Cardiac muscle cell (in vitro differentiated cells and primary cell): ENCODE results near the gene RPAP3. TPM values are rescaled to one million over a fixed set of nuclear protein-coding genes. Genes with fewer than 3 reads are reported as not detected.
"Not testable (repeated sequence)": the region's sequence is repeated elsewhere in the genome, so short reads cannot be mapped to it uniquely, and the experiment has no call there.

Experiments
- DNase-seq, 2 donors: peaks; one replicate each; pipeline versions ENCODE4 v3.0.0 to v3.0.0-alpha.2; 2010 to 2017; ENCODE audit warnings: low read depth in 1 of 2, low spot score in 1 of 2
- H3K27ac ChIP-seq: fragments of 200-600 bp; sonication (generic); 2 replicates; pipeline ENCODE4 v1.5.1; 2016
- H3K27me3 ChIP-seq: fragments of 200-600 bp; sonication (generic); 2 replicates; pipeline ENCODE4 v1.6.0; 2016; ENCODE audit warnings: control low read depth
- H3K36me3 ChIP-seq: fragments of 200-600 bp; sonication (generic); 2 replicates; pipeline ENCODE4 v1.5.1; 2016; ENCODE audit warnings: control low read depth
- H3K4me1 ChIP-seq: fragments of 200-600 bp; sonication (generic); 2 replicates; pipeline ENCODE4 v1.8.1; 2017; ENCODE audit warnings: low read depth, mild to moderate bottlenecking, mixed run types
- H3K4me3 ChIP-seq: fragments of 200-600 bp; sonication (generic); 2 replicates; pipeline ENCODE4 v1.5.1; 2016; ENCODE audit warnings: mild to moderate bottlenecking
- H3K9me3 ChIP-seq: fragments of 200-600 bp; sonication (generic); 2 replicates; pipeline ENCODE4 v1.5.1; 2017; ENCODE audit warnings: low read depth, mild to moderate bottlenecking, control low read depth
- CTCF ChIP-seq: IDR thresholded peaks from 2 replicates; pipeline ENCODE4 v1.5.1; 2012; ENCODE audit warnings: low read depth, mild to moderate bottlenecking, low read length
- polyA plus RNA-seq: library from polyadenylated mRNA; unstranded; fragments of >200 nt; fragmentation: Nextera tagmentation; extraction: Ambion mirVana; gene quantifications from 2 replicates; pipeline ENCODE4 v1.2.1, GENCODE V29; 2016
- total RNA-seq: library from RNA; depleted of rRNA; stranded (reverse); fragments of >200 nt; gene quantifications from 2 replicates; pipeline ENCODE4 v1.2.3, GENCODE V29; 2016

RPAP3 gene
- total and polyA plus RNA-seq, 2 experiments from 2014 or later: 24.9 to 44.3 TPM

GRCh38 chr12:47679785-47680184, 26.0 kb downstream of the RPAP3 start:
- H3K27me3 ChIP-seq: no peaks in the 10 kb centered on the region
- no peak overlapping the region for H3K27ac ChIP-seq
- H3K4me1 ChIP-seq: no peaks in the 10 kb centered on the region
- no peak for TF ChIP-seq CTCF
- peaks cover 26% of the 10 kb centered on the region for H3K36me3 ChIP-seq
- H3K9me3 ChIP-seq: no peaks in the 10 kb centered on the region
- no peak for DNase-seq
- no peak overlapping the region for H3K4me3 ChIP-seq

- Histone ChIP-seq H3K36me3 (peaks cover 30% of the 10 kb centered on the region), H3K27me3 (no peaks in the 10 kb centered on the region), H3K27ac (peak overlapping the region; percentile 83), H3K4me3 (no peak overlapping the region), H3K9me3 (no peaks in the 10 kb centered on the region), H3K4me1 (peaks cover 12% of the 10 kb centered on the region)
- DNase-seq: peak in 1 of 2 donors; percentile 50
- no peak for TF ChIP-seq CTCF
Observed at GRCh38 chr12:47672068-47672467, 33.8 kb downstream of the RPAP3 start.

- H3K4me3 ChIP-seq, H3K27ac ChIP-seq, H3K27me3 ChIP-seq, DNase-seq, H3K9me3 ChIP-seq: not testable (repeated sequence)
- peaks cover 12% of the 10 kb centered on the region for H3K4me1 ChIP-seq
- H3K36me3 ChIP-seq: peaks cover 47% of the 10 kb centered on the region
Observed at GRCh38 chr12:47667935-47668334, 37.9 kb downstream of the RPAP3 start.

GRCh38 chr12:47652521-47653234, 53.2 kb downstream of the RPAP3 start:
- Histone ChIP-seq H3K9me3 (no peaks in the 10 kb centered on the region), H3K4me3 (no peak overlapping the region), H3K27me3 (no peaks in the 10 kb centered on the region), H3K4me1 (peaks cover 23% of the 10 kb centered on the region), H3K36me3 (no peaks in the 10 kb centered on the region), H3K27ac (peak overlapping the region; percentile 39)
- DNase-seq: no peak
- TF ChIP-seq CTCF: no peak

GRCh38 chr12:47651368-47652254, 54.2 kb downstream of the RPAP3 start:
- peak; percentile 79 to 84 for DNase-seq
- peak; percentile 69 for TF ChIP-seq CTCF
- peak overlapping the region; percentile 39 for H3K27ac ChIP-seq

GRCh38 chr12:47650469-47650868, 55.4 kb downstream of the RPAP3 start:
- no peaks in the 10 kb centered on the region for H3K9me3 ChIP-seq
- no peaks in the 10 kb centered on the region for H3K27me3 ChIP-seq
- peaks cover 23% of the 10 kb centered on the region for H3K4me1 ChIP-seq
- H3K36me3 ChIP-seq: no peaks in the 10 kb centered on the region
- TF ChIP-seq CTCF: no peak
- no peak for DNase-seq
- H3K27ac ChIP-seq: no peak overlapping the region
- no peak overlapping the region for H3K4me3 ChIP-seq

More at GRCh38 chr12:47651368-47652254, 54.2 kb downstream of the RPAP3 start:
- peaks cover 23% of the 10 kb centered on the region for H3K4me1 ChIP-seq
- no peaks in the 10 kb centered on the region for H3K9me3 ChIP-seq
- H3K4me3 ChIP-seq: no peak overlapping the region
- no peaks in the 10 kb centered on the region for H3K36me3 ChIP-seq
- no peaks in the 10 kb centered on the region for H3K27me3 ChIP-seq
